K562 (cell line): ENCODE results near the gene PTTG1IP. TPM values are rescaled to one million over a fixed set of nuclear protein-coding genes. Genes with fewer than 3 reads are reported as not detected.

ENCODE experiments used
- CBFA2T2 ChIP-seq: fragments of 450-650 bp; conservative IDR thresholded peaks from 2 replicates; pipeline ENCODE4 v1.6.1; 2017; ENCODE audit warnings: mild to moderate bottlenecking
- ETV5 ChIP-seq: sonication (generic); formaldehyde crosslinking; IDR thresholded peaks from 2 replicates; pipeline ENCODE4 v1.4.0; 2020; ENCODE audit warnings: low read depth, mild to moderate bottlenecking, missing genetic modification reagents
- HEY1 ChIP-seq: fragments of 250-450 bp; sonication (Bioruptor Pico); IDR thresholded peaks from 2 replicates; pipeline ENCODE4 v1.5.0; 2020; ENCODE audit warnings: mild to moderate bottlenecking, moderate library complexity, borderline replicate concordance
- HNRNPLL ChIP-seq: fragments of 200-400 bp; formaldehyde crosslinking; IDR thresholded peaks from 2 replicates; pipeline ENCODE4 v1.6.1; 2017; ENCODE audit warnings: low read length, low read depth, mild to moderate bottlenecking; ENCODE audit not compliant: poor library complexity, severe bottlenecking
- IFI16 ChIP-seq: fragments of 250-450 bp; sonication (Bioruptor Pico); IDR thresholded peaks from 2 replicates; pipeline ENCODE4 v2.1.2; 2022; ENCODE audit warnings: mild to moderate bottlenecking, inconsistent platforms
- JUND ChIP-seq, 2 experiments: IDR thresholded peaks; 2 replicates in 1 of 2; 3 replicates in 1 of 2; pipeline ENCODE4 v1.6.1; 2011; ENCODE audit warnings: borderline replicate concordance in 2 of 2, low read depth in 2 of 2, low read length in 2 of 2, improper control_type of control experiment in 1 of 2, missing biosample characterization in 1 of 2, missing genetic modification characterization in 1 of 2, missing genetic modification reagents in 1 of 2
- KAT7 ChIP-seq: sonication (generic); formaldehyde crosslinking; IDR thresholded peaks from 2 replicates; pipeline ENCODE4 v1.8.0; 2022; ENCODE audit warnings: missing genetic modification reagents, mild to moderate bottlenecking, borderline replicate concordance
- KLF1 ChIP-seq: fragments of 450-650 bp; IDR thresholded peaks from 2 replicates; pipeline ENCODE4 v1.6.1; 2016; ENCODE audit warnings: missing genetic modification characterization, missing compliant biosample characterization
- MCM7 ChIP-seq, 2 experiments: fragments of 450-650 bp; IDR thresholded peaks; 2 replicates each; pipeline ENCODE4 v1.6.1; 2016 to 2018
- NRF1 ChIP-seq, 2 experiments: fragments of 450-650 bp; IDR thresholded peaks in 1 of 2; conservative IDR thresholded peaks in 1 of 2; 2 replicates each; pipeline ENCODE4 v1.6.1; 2014; ENCODE audit warnings: mild to moderate bottlenecking in 2 of 2
- RB1 ChIP-seq: fragments of 450-650 bp; IDR thresholded peaks from 2 replicates; pipeline ENCODE4 v1.6.1; 2017; ENCODE audit warnings: low read depth, mild to moderate bottlenecking
- TEAD1 ChIP-seq, 2 experiments: fragments of 450-650 bp in 1 of 2; sonication (generic) in 1 of 2; formaldehyde crosslinking; IDR thresholded peaks; 2 replicates each; pipeline versions ENCODE4 v1.4.0 to v1.8.0; 2020 to 2022; ENCODE audit warnings: mild to moderate bottlenecking in 2 of 2, missing genetic modification reagents in 1 of 2
- TOE1 ChIP-seq, 2 experiments: fragments of 450-650 bp in 1 of 2; sonication (generic) in 1 of 2; formaldehyde crosslinking in 1 of 2; IDR thresholded peaks; 2 replicates each; pipeline versions ENCODE4 v1.7.1 to v1.8.0; 2016 to 2022; ENCODE audit warnings: borderline replicate concordance in 2 of 2, mild to moderate bottlenecking in 2 of 2, antibody characterized with exemption in 1 of 2, inconsistent platforms in 1 of 2, low read depth in 1 of 2, missing genetic modification reagents in 1 of 2, moderate library complexity in 1 of 2
- ZFPM2 ChIP-seq: fragments of 250-450 bp; sonication (Bioruptor Pico); IDR thresholded peaks from 2 replicates; pipeline ENCODE4 v1.5.1; 2022; ENCODE audit warnings: mild to moderate bottlenecking
- polyA plus RNA-seq, 8 experiments: library from polyadenylated mRNA; depleted of rRNA in 4 of 8; stranded (reverse) in 5 of 8; unstranded in 3 of 8; fragments of >200 nt; fragmentation: Nextera tagmentation in 2 of 8; fragmentation: Illumina TruSeq in 1 of 8; extraction: Ambion mirVana in 2 of 8; extraction: Trizol in 1 of 8; gene quantifications; 2 replicates each; pipeline versions ENCODE4 v1.2.1 to v1.2.3, GENCODE V29; 2011 to 2014; ENCODE audit warnings: inconsistent platforms in 1 of 8, missing spikeins in 1 of 8
- total RNA-seq, 7 experiments: library from RNA; depleted of rRNA in 6 of 7; stranded (reverse); fragments of >200 nt in 6 of 7; fragmentation: Illumina TruSeq in 2 of 7; extraction: Trizol in 2 of 7; gene quantifications; 2 replicates each; pipeline versions ENCODE4 v1.2.1 to v1.2.3, GENCODE V29; 2011 to 2021; ENCODE audit warnings: low replicate concordance in 1 of 7
- TF ChIP-seq, protein P1 (sequence below): fragments of 450-650 bp; IDR thresholded peaks from 2 replicates; pipeline ENCODE4 v1.7.1; 2018; ENCODE audit warnings: mild to moderate bottlenecking, low read depth; ENCODE audit not compliant: partially characterized antibody
- TF ChIP-seq, protein P2 (sequence below): sonication (generic); formaldehyde crosslinking; IDR thresholded peaks from 2 replicates; pipeline ENCODE4 v1.9.0; 2022; ENCODE audit warnings: mild to moderate bottlenecking, missing genetic modification reagents
- TF ChIP-seq, protein P3 (sequence below): fragments of 250-450 bp; sonication (Bioruptor Pico); IDR thresholded peaks from 2 replicates; pipeline ENCODE4 v1.8.0; 2021; ENCODE audit warnings: moderate library complexity, mild to moderate bottlenecking, inconsistent platforms
- TF ChIP-seq, protein P4 (sequence below), 2 experiments: IDR thresholded peaks; 2 replicates each; pipeline ENCODE4 v1.6.1; 2011; ENCODE audit warnings: borderline replicate concordance in 1 of 2, control low read depth in 1 of 2, low read depth in 1 of 2, low read length in 1 of 2, mild to moderate bottlenecking in 1 of 2, mixed read lengths in 1 of 2, moderate library complexity in 1 of 2; ENCODE audit not compliant: insufficient read depth in 1 of 2, insufficient read length in 1 of 2, poor library complexity in 1 of 2, severe bottlenecking in 1 of 2; ENCODE audit errors: extremely low read depth in 1 of 2
- TF ChIP-seq, protein P5 (sequence below), 2 experiments: fragments of 450-650 bp in 1 of 2; sonication (generic) in 1 of 2; formaldehyde crosslinking in 1 of 2; IDR thresholded peaks in 1 of 2; conservative IDR thresholded peaks in 1 of 2; 2 replicates each; pipeline versions ENCODE4 v1.6.1 to v1.8.1; 2016 to 2023; ENCODE audit warnings: mild to moderate bottlenecking in 2 of 2, moderate library complexity in 2 of 2, inconsistent platforms in 1 of 2, missing genetic modification reagents in 1 of 2

PTTG1IP gene
- total and polyA plus RNA-seq, 9 of the 15 experiments (the other 6 are each of a cell fraction or from before 2014, with no cell fraction given) = 5.0 to 99.3 (median 82.4) TPM

DNA sequence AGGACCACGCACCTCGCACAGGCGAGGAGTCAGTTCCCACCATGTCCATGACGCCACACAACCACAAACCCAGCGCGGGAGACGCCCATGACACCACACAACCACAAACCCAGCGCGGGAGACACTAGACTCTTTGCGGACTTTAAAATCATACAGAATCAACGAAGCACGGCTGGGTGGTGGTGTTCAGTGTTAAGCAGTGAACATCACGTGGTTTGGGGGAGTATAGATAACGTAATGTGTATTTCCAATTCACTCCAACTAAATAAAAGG, 19.2 kb downstream of the PTTG1IP start (continued):
- 0 out of 2 replicates have a peak, but pooled peaks have one; percentile 13 for TF ChIP-seq HEY1 (CRISPR knock-in tag)
- TF ChIP-seq, protein P1, sequence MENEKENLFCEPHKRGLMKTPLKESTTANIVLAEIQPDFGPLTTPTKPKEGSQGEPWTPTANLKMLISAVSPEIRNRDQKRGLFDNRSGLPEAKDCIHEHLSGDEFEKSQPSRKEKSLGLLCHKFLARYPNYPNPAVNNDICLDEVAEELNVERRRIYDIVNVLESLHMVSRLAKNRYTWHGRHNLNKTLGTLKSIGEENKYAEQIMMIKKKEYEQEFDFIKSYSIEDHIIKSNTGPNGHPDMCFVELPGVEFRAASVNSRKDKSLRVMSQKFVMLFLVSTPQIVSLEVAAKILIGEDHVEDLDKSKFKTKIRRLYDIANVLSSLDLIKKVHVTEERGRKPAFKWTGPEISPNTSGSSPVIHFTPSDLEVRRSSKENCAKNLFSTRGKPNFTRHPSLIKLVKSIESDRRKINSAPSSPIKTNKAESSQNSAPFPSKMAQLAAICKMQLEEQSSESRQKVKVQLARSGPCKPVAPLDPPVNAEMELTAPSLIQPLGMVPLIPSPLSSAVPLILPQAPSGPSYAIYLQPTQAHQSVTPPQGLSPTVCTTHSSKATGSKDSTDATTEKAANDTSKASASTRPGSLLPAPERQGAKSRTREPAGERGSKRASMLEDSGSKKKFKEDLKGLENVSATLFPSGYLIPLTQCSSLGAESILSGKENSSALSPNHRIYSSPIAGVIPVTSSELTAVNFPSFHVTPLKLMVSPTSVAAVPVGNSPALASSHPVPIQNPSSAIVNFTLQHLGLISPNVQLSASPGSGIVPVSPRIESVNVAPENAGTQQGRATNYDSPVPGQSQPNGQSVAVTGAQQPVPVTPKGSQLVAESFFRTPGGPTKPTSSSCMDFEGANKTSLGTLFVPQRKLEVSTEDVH = peak; percentile 57
- TF ChIP-seq NRF1 (conservative IDR thresholded peaks at IDR 0.05 in 1 of 2, IDR thresholded peaks at IDR 0.05 in 1 of 2) = no peak
- no peak for TF ChIP-seq HNRNPLL
- TF ChIP-seq, protein P2, sequence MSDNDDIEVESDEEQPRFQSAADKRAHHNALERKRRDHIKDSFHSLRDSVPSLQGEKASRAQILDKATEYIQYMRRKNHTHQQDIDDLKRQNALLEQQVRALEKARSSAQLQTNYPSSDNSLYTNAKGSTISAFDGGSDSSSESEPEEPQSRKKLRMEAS (CRISPR knock-in tag) = no peak
- TF ChIP-seq ETV5 (CRISPR knock-in tag) = no peak
- TF ChIP-seq, protein P3, sequence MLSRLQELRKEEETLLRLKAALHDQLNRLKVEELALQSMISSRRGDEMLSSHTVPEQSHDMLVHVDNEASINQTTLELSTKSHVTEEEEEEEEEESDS (CRISPR knock-in tag) = no peak
- TF ChIP-seq, protein P4, sequence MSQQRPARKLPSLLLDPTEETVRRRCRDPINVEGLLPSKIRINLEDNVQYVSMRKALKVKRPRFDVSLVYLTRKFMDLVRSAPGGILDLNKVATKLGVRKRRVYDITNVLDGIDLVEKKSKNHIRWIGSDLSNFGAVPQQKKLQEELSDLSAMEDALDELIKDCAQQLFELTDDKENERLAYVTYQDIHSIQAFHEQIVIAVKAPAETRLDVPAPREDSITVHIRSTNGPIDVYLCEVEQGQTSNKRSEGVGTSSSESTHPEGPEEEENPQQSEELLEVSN (IDR thresholded peaks at IDR 0.05; ENCODE audit: borderline replicate concordance in 1 of 2, extremely low read depth in 1 of 2, insufficient read depth in 1 of 2, insufficient read length in 1 of 2, low read depth in 1 of 2, low read length in 1 of 2, poor library complexity in 1 of 2, severe bottlenecking in 1 of 2) = peak; percentile 55 to 95
- TF ChIP-seq RB1 = peak; percentile 10; the same call in 1 of the 2 replicates
- peak; percentile 90; the same call in 1 of the 2 replicates for TF ChIP-seq KAT7
- peak in 1 of 2 experiments; percentile 27; a peak in 1 of 4 replicates for TF ChIP-seq MCM7 (IDR thresholded peaks at IDR 0.05)
- TF ChIP-seq TEAD1 (CRISPR knock-in tag; IDR thresholded peaks at IDR 0.05) = peak in 1 of 2 experiments; percentile 31; a peak in 1 of 4 replicates
- no peak for TF ChIP-seq IFI16 (CRISPR knock-in tag)
- no peak for TF ChIP-seq ZFPM2 (CRISPR knock-in tag)
- peak; percentile 18; the same call in 1 of the 2 replicates for TF ChIP-seq KLF1 (tag)
- peak; percentile 92 for TF ChIP-seq TOE1 (IDR thresholded peaks at IDR 0.05; ENCODE audit: borderline replicate concordance)
- TF ChIP-seq TOE1 (CRISPR knock-in tag; IDR thresholded peaks at IDR 0.05; ENCODE audit: borderline replicate concordance, low read depth) = no peak
- TF ChIP-seq CBFA2T2 = no peak
- TF ChIP-seq, protein P5, sequence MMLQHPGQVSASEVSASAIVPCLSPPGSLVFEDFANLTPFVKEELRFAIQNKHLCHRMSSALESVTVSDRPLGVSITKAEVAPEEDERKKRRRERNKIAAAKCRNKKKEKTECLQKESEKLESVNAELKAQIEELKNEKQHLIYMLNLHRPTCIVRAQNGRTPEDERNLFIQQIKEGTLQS (IDR thresholded peaks at IDR 0.05) = no peak
- TF ChIP-seq, protein P5 (CRISPR knock-in tag; conservative IDR thresholded peaks at IDR 0.05) = no peak
- peak; percentile 59 for TF ChIP-seq JUND (IDR thresholded peaks at IDR 0.05; ENCODE audit: borderline replicate concordance, low read depth, low read length)
- TF ChIP-seq JUND (tag; IDR thresholded peaks at IDR 0.05; ENCODE audit: borderline replicate concordance, low read depth, low read length) = no peak; the same call in 2 of the 3 replicates
